ENCODE results near the gene BMP5.

Gene BMP5

GRCh38 chr6:55825402-55826051, 49.9 kb downstream of the BMP5 start:
- no peak for DNase-seq
- H3K9me2 ChIP-seq (replicated peaks; ENCODE audit: insufficient read depth, low read length): no peaks in the 10 kb centered on the region
- no peak for TF ChIP-seq EZH2phosphoT487 (IDR thresholded peaks at IDR 0.05; ENCODE audit: low read length)
- no peak for TF ChIP-seq EZH2 (optimal IDR thresholded peaks at IDR 0.05; ENCODE audit: low read depth, low read length)
- TF ChIP-seq, protein P1, sequence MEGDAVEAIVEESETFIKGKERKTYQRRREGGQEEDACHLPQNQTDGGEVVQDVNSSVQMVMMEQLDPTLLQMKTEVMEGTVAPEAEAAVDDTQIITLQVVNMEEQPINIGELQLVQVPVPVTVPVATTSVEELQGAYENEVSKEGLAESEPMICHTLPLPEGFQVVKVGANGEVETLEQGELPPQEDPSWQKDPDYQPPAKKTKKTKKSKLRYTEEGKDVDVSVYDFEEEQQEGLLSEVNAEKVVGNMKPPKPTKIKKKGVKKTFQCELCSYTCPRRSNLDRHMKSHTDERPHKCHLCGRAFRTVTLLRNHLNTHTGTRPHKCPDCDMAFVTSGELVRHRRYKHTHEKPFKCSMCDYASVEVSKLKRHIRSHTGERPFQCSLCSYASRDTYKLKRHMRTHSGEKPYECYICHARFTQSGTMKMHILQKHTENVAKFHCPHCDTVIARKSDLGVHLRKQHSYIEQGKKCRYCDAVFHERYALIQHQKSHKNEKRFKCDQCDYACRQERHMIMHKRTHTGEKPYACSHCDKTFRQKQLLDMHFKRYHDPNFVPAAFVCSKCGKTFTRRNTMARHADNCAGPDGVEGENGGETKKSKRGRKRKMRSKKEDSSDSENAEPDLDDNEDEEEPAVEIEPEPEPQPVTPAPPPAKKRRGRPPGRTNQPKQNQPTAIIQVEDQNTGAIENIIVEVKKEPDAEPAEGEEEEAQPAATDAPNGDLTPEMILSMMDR (IDR thresholded peaks at IDR 0.05; ENCODE audit: low read length): no peak
- no peak overlapping the region for H3K4me2 ChIP-seq (ENCODE audit: low read depth, low read length)
- no peaks in the 10 kb centered on the region for H3K36me3 ChIP-seq (replicated peaks; ENCODE audit: insufficient read depth, low read length)
- H3K9ac ChIP-seq (ENCODE audit: low read length): no peak overlapping the region
- no peaks in the 10 kb centered on the region for H3K79me2 ChIP-seq (ENCODE audit: low read length)
- H3K27me3 ChIP-seq (replicated peaks; ENCODE audit: insufficient read depth, low read length): no peaks in the 10 kb centered on the region
- H3K27ac ChIP-seq (ENCODE audit: low read length): no peak overlapping the region
- no peaks in the 10 kb centered on the region for H3F3A ChIP-seq (ENCODE audit: insufficient read depth, low read length)
- H3K9me3 ChIP-seq (replicated peaks; ENCODE audit: insufficient read depth, low read length): no peaks in the 10 kb centered on the region
- no peaks in the 10 kb centered on the region for H3K4me1 ChIP-seq (ENCODE audit: low read length)
- no peak overlapping the region for H2AFZ ChIP-seq (ENCODE audit: low read length)
- no peaks in the 10 kb centered on the region for H4K20me1 ChIP-seq (ENCODE audit: insufficient read depth, low read length)
- no peak overlapping the region for H3K4me3 ChIP-seq (ENCODE audit: low read length)

- TF ChIP-seq EZH2 (optimal IDR thresholded peaks at IDR 0.05; ENCODE audit: low read depth, low read length) (no peak), EZH2phosphoT487 (IDR thresholded peaks at IDR 0.05; ENCODE audit: low read length) (no peak)
- TF ChIP-seq, protein P1 (IDR thresholded peaks at IDR 0.05; ENCODE audit: low read length): no peak
- no peak overlapping the region for H2AFZ ChIP-seq (ENCODE audit: low read length)
- no peak overlapping the region for H3K4me3 ChIP-seq (ENCODE audit: low read length)
- no peak overlapping the region for H3K27ac ChIP-seq (ENCODE audit: low read length)
- H3K27me3 ChIP-seq (replicated peaks; ENCODE audit: insufficient read depth, low read length): no peaks in the 10 kb centered on the region
- no peak overlapping the region for H3K9ac ChIP-seq (ENCODE audit: low read length)
- H4K20me1 ChIP-seq (ENCODE audit: insufficient read depth, low read length): no peaks in the 10 kb centered on the region
- no peaks in the 10 kb centered on the region for H3K4me1 ChIP-seq (ENCODE audit: low read length)
- H3K79me2 ChIP-seq (ENCODE audit: low read length): no peaks in the 10 kb centered on the region
- no peaks in the 10 kb centered on the region for H3K9me3 ChIP-seq (replicated peaks; ENCODE audit: insufficient read depth, low read length)
- no peaks in the 10 kb centered on the region for H3K36me3 ChIP-seq (replicated peaks; ENCODE audit: insufficient read depth, low read length)
- H3K4me2 ChIP-seq (ENCODE audit: low read depth, low read length): no peak overlapping the region
- H3F3A ChIP-seq (ENCODE audit: insufficient read depth, low read length): no peaks in the 10 kb centered on the region
- no peak for DNase-seq
- no peaks in the 10 kb centered on the region for H3K9me2 ChIP-seq (replicated peaks; ENCODE audit: insufficient read depth, low read length)
Observed at GRCh38 chr6:55822815-55823214, 52.6 kb downstream of the BMP5 start.

GRCh38 chr6:55822005-55822404, 53.4 kb downstream of the BMP5 start:
- Histone ChIP-seq H3K9me2 (replicated peaks; ENCODE audit: insufficient read depth, low read length) (no peaks in the 10 kb centered on the region), H3K36me3 (replicated peaks; ENCODE audit: insufficient read depth, low read length) (no peaks in the 10 kb centered on the region), H3K4me2 (ENCODE audit: low read depth, low read length) (no peak overlapping the region), H2AFZ (ENCODE audit: low read length) (no peak overlapping the region), H3K79me2 (ENCODE audit: low read length) (no peaks in the 10 kb centered on the region), H3K4me3 (ENCODE audit: low read length) (no peak overlapping the region), H3K9me3 (replicated peaks; ENCODE audit: insufficient read depth, low read length) (no peaks in the 10 kb centered on the region), H4K20me1 (ENCODE audit: insufficient read depth, low read length) (no peaks in the 10 kb centered on the region), H3K9ac (ENCODE audit: low read length) (no peak overlapping the region), H3K27ac (ENCODE audit: low read length) (no peak overlapping the region), H3K4me1 (ENCODE audit: low read length) (no peaks in the 10 kb centered on the region), H3F3A (ENCODE audit: insufficient read depth, low read length) (no peaks in the 10 kb centered on the region), H3K27me3 (replicated peaks; ENCODE audit: insufficient read depth, low read length) (no peaks in the 10 kb centered on the region)
- TF ChIP-seq EZH2 (optimal IDR thresholded peaks at IDR 0.05; ENCODE audit: low read depth, low read length) (no peak), EZH2phosphoT487 (IDR thresholded peaks at IDR 0.05; ENCODE audit: low read length) (no peak)
- TF ChIP-seq, protein P1 (IDR thresholded peaks at IDR 0.05; ENCODE audit: low read length): no peak
- no peak for DNase-seq

Data from MM.1S (cell line).